ENCODE results near the gene SH3GLB2. TPM values are rescaled to one million over a fixed set of nuclear protein-coding genes. Genes with fewer than 3 reads are reported as not detected.

Gene SH3GLB2
- polyA plus RNA-seq, 2 of the 4 experiments (the other 2 are of a cell fraction) = 28.3 to 42.6 TPM

DNA sequence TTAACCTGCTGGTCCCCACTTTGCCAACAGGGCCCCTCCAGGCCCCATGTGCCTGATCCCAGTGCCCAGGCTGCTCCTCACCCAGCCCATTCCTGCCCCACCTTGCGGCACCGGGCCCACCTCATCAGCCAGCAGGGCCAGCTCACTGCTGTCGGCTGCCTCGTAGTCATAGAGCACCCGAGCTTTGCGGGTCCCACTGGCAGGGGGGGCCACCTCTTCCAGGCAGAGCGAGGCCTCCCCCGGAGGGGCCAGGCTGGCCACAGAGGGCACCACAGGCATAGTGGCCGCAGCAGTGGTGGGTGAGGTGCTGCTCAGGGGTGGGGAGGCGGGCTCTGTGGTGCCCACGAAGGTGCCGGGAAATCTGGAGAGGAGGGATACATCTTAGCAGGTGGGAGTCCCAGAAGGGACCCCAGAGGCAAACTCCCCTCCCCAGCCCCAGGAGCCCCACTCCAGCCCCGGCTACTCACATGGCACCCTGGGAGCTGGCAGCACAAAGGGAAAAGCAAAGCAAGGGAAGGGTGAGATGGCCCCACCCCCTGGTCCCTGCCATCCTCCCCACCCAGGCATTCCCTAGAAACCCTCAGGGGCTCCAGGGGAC is 19.0 kb downstream of the SH3GLB2 start:
- WGBS (ENCODE audit: missing lambda C conversion rate) = 95% methylated on average over 5 of the region's 13 CpGs

DNA sequence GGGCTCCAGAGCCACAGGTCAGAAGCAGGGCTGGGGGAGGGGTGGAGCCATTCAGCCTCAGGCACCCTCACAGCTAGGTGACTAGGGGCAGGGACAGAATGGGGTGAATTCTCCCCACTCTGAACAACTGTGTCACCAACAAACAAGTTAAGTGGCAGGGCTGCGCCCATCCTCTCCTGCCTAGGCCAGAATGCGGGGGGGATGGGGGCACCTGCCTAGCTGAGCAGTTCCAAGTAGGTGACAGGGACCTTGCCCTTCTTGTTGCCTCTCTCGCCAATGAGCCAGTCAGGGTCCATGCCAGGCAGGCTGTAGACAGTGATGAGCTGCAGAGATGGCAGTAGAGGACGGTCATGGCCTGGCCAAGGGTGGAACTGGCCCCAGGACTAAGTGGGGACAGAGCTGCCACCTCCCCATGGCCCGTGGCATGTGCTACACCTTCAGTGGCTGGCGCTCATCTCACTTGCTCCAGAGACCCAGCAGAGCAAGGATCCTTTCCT is 19.6 kb downstream of the SH3GLB2 start:
- Histone ChIP-seq H3K4me3 (no peak overlapping the region), H3K9me3 (no peaks in the 10 kb centered on the region), H3K4me2 (no peak overlapping the region), H3K27ac (no peak overlapping the region), H3K4me1 (no peaks in the 10 kb centered on the region)
- ChIA-PET POLR2A (interaction anchor here (1.1 kb wide), 1 partner anchor 20 kb away, joined by 3 read pairs; the partner anchor contains the start of gene SH3GLB2), CTCF (interaction anchor here (1.2 to 8.8 kb wide), 4 partner anchors 10 to 81 kb away, joined by 5 to 136 read pairs (median 54); no protein-coding TSS in a partner anchor)
- TF ChIP-seq EHMT2 (IDR thresholded peaks at IDR 0.05; ENCODE audit: low read depth) = no peak
- TF ChIP-seq CEBPB (IDR thresholded peaks at IDR 0.05) = no peak
- FAIRE-seq (no peak), DNase-seq (ENCODE audit: low read depth in 1 of 2, low spot score in 1 of 2) (no peak), ATAC-seq (no peak)
- WGBS (ENCODE audit: missing lambda C conversion rate) = 90% methylated on average over 6 of the region's 6 CpGs

More for the DNA sequence above, 19.0 kb downstream of the SH3GLB2 start:
- no peak overlapping the region for H3K4me2 ChIP-seq
- TF ChIP-seq SMC3 (IDR thresholded peaks at IDR 0.05) = no peak
- no peak for TF ChIP-seq RARB (CRISPR knock-in tag; IDR thresholded peaks at IDR 0.05)
- no peak for TF ChIP-seq MYC (IDR thresholded peaks at IDR 0.05; ENCODE audit: borderline replicate concordance, low read length)
- no peak for TF ChIP-seq GATA3 (IDR thresholded peaks at IDR 0.05; ENCODE audit: borderline replicate concordance)
- no peak for TF ChIP-seq RAD21 (conservative IDR thresholded peaks at IDR 0.05 in 1 of 2, IDR thresholded peaks at IDR 0.05 in 1 of 2)
- TF ChIP-seq SREBF2 (IDR thresholded peaks at IDR 0.05) = no peak
- TF ChIP-seq ZNF302 (CRISPR knock-in tag; IDR thresholded peaks at IDR 0.05) = no peak
- TF ChIP-seq RFX5 (IDR thresholded peaks at IDR 0.05) = no peak
- no peak for TF ChIP-seq CHD4 (IDR thresholded peaks at IDR 0.05; ENCODE audit: borderline replicate concordance)
- no peak for TF ChIP-seq EHF (CRISPR knock-in tag; IDR thresholded peaks at IDR 0.05)
- no peak for TF ChIP-seq EP300 (IDR thresholded peaks at IDR 0.05)
- no peaks in the 10 kb centered on the region for H3K9me3 ChIP-seq
- ChIA-PET POLR2A (interaction anchor here (1.1 kb wide), 1 partner anchor 19 kb away, joined by 3 read pairs; the partner anchor contains the start of gene SH3GLB2), CTCF (interaction anchor here (1.2 to 8.8 kb wide), 4 partner anchors 10 to 81 kb away, joined by 5 to 136 read pairs (median 54); no protein-coding TSS in a partner anchor)
- ATAC-seq = no peak
- no peak for FAIRE-seq
- no peak overlapping the region for H3K4me3 ChIP-seq
- H3K27ac ChIP-seq = no peak overlapping the region
- no peaks in the 10 kb centered on the region for H3K4me1 ChIP-seq
- no peak for DNase-seq (ENCODE audit: low read depth in 1 of 2, low spot score in 1 of 2)

DNA sequence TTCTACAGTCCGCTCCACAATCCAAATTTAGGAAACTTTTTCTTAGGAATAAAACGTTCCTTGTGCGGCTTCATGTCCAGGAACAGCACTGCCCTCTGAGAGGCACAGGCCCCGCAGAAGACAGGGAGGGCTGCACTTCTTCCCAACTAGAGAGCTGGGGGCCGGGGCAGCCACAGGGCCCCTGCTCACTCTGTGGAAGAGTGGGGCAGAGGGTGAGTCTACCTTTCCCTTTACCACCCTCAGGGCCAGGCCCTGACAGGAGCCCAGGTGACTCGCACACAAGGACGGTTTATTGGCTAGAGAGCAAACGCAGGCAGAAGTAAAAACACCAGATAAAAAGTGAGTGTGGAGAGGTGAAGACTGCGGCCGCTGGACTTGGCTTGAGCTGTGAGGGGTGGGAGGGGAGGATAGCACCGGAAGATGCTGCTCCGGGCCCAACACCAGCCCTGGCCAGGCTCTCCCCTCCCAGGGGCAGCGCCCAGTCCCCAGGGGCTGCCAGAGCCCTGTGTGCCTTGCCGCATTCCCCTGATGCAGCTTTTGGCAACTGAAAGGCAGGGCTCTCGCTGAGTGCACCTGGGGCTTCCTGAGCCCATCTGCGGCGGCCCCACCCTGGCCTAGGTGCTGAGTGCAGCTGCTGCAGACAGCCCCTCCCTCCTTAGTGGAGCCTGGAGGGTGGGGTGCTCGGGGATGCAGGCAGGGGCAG is 20.2 kb downstream of the SH3GLB2 start:
- POLR2A ChIA-PET = interaction anchor here (1.6 kb wide), 1 partner anchor 20 kb away, joined by 6 read pairs; the partner anchor contains the start of gene SH3GLB2
- FAIRE-seq = no peak

More for the DNA sequence above, 20.2 kb downstream of the SH3GLB2 start:
- Histone ChIP-seq H3K4me3 (no peak overlapping the region), H3K4me2 (no peak overlapping the region), H3K27ac (no peak overlapping the region), H3K9me3 (no peaks in the 10 kb centered on the region), H3K4me1 (no peaks in the 10 kb centered on the region)
- 89% methylated on average over 13 of the region's 18 CpGs for WGBS (ENCODE audit: missing lambda C conversion rate)
- TF ChIP-seq, protein P1, sequence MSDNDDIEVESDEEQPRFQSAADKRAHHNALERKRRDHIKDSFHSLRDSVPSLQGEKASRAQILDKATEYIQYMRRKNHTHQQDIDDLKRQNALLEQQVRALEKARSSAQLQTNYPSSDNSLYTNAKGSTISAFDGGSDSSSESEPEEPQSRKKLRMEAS (IDR thresholded peaks at IDR 0.05) = no peak
- TF ChIP-seq MYC (IDR thresholded peaks at IDR 0.05; ENCODE audit: borderline replicate concordance, low read length) (no peak), RCOR1 (IDR thresholded peaks at IDR 0.05; ENCODE audit: low read depth, low read length) (no peak), HOXB5 (CRISPR knock-in tag; IDR thresholded peaks at IDR 0.05) (no peak), GATA3 (IDR thresholded peaks at IDR 0.05; ENCODE audit: borderline replicate concordance) (no peak), MAZ (IDR thresholded peaks at IDR 0.05; ENCODE audit: borderline replicate concordance, low read depth, low read length) (no peak), CHD4 (IDR thresholded peaks at IDR 0.05; ENCODE audit: borderline replicate concordance) (no peak), CHD2 (IDR thresholded peaks at IDR 0.05; ENCODE audit: low read length, partially characterized antibody) (no peak)
- TF ChIP-seq, protein P2, sequence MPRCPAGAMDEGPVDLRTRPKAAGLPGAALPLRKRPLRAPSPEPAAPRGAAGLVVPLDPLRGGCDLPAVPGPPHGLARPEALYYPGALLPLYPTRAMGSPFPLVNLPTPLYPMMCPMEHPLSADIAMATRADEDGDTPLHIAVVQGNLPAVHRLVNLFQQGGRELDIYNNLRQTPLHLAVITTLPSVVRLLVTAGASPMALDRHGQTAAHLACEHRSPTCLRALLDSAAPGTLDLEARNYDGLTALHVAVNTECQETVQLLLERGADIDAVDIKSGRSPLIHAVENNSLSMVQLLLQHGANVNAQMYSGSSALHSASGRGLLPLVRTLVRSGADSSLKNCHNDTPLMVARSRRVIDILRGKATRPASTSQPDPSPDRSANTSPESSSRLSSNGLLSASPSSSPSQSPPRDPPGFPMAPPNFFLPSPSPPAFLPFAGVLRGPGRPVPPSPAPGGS (IDR thresholded peaks at IDR 0.05) = no peak
- TF ChIP-seq, protein P3, sequence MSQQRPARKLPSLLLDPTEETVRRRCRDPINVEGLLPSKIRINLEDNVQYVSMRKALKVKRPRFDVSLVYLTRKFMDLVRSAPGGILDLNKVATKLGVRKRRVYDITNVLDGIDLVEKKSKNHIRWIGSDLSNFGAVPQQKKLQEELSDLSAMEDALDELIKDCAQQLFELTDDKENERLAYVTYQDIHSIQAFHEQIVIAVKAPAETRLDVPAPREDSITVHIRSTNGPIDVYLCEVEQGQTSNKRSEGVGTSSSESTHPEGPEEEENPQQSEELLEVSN (IDR thresholded peaks at IDR 0.05; ENCODE audit: borderline replicate concordance, low read depth) = no peak
- TF ChIP-seq, protein P4, sequence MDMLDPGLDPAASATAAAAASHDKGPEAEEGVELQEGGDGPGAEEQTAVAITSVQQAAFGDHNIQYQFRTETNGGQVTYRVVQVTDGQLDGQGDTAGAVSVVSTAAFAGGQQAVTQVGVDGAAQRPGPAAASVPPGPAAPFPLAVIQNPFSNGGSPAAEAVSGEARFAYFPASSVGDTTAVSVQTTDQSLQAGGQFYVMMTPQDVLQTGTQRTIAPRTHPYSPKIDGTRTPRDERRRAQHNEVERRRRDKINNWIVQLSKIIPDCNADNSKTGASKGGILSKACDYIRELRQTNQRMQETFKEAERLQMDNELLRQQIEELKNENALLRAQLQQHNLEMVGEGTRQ (IDR thresholded peaks at IDR 0.05) = no peak
- DNase-seq (ENCODE audit: low read depth in 1 of 2, low spot score in 1 of 2) = no peak
- CTCF ChIA-PET = interaction anchor here (0.6 to 8.8 kb wide), 18 partner anchors 11 to 636 kb away, joined by 3 to 136 read pairs (median 4); no protein-coding TSS in a partner anchor
- ATAC-seq = no peak
